Body of pancreas (tissue), 4 donors: ENCODE measurements around the gene ST6GALNAC6. TPM values are rescaled to one million over a fixed set of nuclear protein-coding genes. Genes with fewer than 3 reads are reported as not detected.

Experiments
- ATAC-seq: fragments of 150-250 bp; one replicate; pipeline ENCODE4 v1.9.1; 2016
- DNase-seq, 4 donors: peaks; one replicate each; pipeline ENCODE4 v3.0.0-alpha.2; 2019
- H3K27ac ChIP-seq, 4 donors: fragments of 200-600 bp; sonication (generic); 1 replicate in 3 of 4; 2 replicates in 1 of 4; pipeline versions ENCODE4 v1.5.1 to v1.6.1; 2016 to 2019; ENCODE audit warnings: mild to moderate bottlenecking in 1 of 4, mixed read lengths in 1 of 4, moderate library complexity in 1 of 4
- H3K27me3 ChIP-seq, 2 donors: fragments of 200-600 bp; sonication (generic); one replicate each; pipeline ENCODE4 v1.6.0; 2016; ENCODE audit warnings: mild to moderate bottlenecking in 1 of 2
- H3K36me3 ChIP-seq, 2 donors: fragments of 200-600 bp; sonication (generic); replicated peaks in 1 of 2; 2 replicates each; pipeline ENCODE4 v1.5.1; 2016; ENCODE audit warnings: low read depth in 2 of 2; ENCODE audit not compliant: insufficient read depth in 1 of 2
- H3K4me1 ChIP-seq: fragments of 200-600 bp; sonication (generic); one replicate; pipeline ENCODE4 v1.6.0; 2016
- H3K4me3 ChIP-seq, 2 donors: fragments of 200-600 bp; sonication (generic); 1 replicate in 1 of 2; 2 replicates in 1 of 2; pipeline ENCODE4 v1.5.1; 2016 to 2019
- H3K9me3 ChIP-seq, 3 donors: fragments of 200-600 bp; sonication (generic); 1 replicate in 2 of 3; 2 replicates in 1 of 3; pipeline ENCODE4 v1.5.1; 2016
- CTCF ChIP-seq, 7 experiments: fragments of 450-650 bp in 4 of 7; fragments of 200-600 bp in 3 of 7; sonication (generic) in 3 of 7; IDR thresholded peaks; one replicate each; pipeline ENCODE4 v1.5.1; 2016 to 2019; ENCODE audit warnings: antibody characterized with exemption in 7 of 7
- POLR2A ChIP-seq, 3 donors: fragments of 450-650 bp; IDR thresholded peaks; one replicate each; pipeline ENCODE4 v1.6.1; 2016; ENCODE audit warnings: antibody characterized with exemption in 3 of 3, mild to moderate bottlenecking in 2 of 3
- WGBS, 2 donors: methylation state at CpG; one replicate each; pipeline ENCODE4 v1.1.5; 2017; 5-methylcytosine and 5-hydroxymethylcytosine counted together
- intact Hi-C: fragments of 100-400 bp; cut with DNase I; formaldehyde crosslinking; loops from one replicate; pipeline ENCODE4 v1.15.1; 2023
- total RNA-seq, 2 donors: library from RNA; depleted of rRNA; stranded (reverse); fragments of >200 nt; gene quantifications; one replicate each; pipeline ENCODE4 v1.1.0, GENCODE V29; 2016

The ST6GALNAC6 gene
- total RNA-seq, 2 donors from 2014 or later: 46.1 to 66.7 TPM

- intact Hi-C loops: no loop called here
- ATAC-seq (no peak), DNase-seq (no peak)
- 58 to 85% methylated on average over 3 to 4 of the region's 4 CpGs for WGBS, 2 donors
- Histone ChIP-seq H3K36me3 (no peaks in the 10 kb centered on the region), H3K4me1 (peaks cover 22% of the 10 kb centered on the region), H3K27ac (peak overlapping the region in 1 of 4 donors; percentile 67), H3K27me3 (no peaks in the 10 kb centered on the region), H3K4me3 (no peak overlapping the region), H3K9me3 (no peaks in the 10 kb centered on the region)
- TF ChIP-seq POLR2A (IDR thresholded peaks at IDR 0.05): no peak
- no peak for TF ChIP-seq CTCF (IDR thresholded peaks at IDR 0.05)
Measured at GRCh38 chr9:127857278-127857677, 42.1 kb downstream of the ST6GALNAC6 start.

GRCh38 chr9:127856729-127857116 is 42.7 kb downstream of the ST6GALNAC6 start:
- no peaks in the 10 kb centered on the region for H3K9me3 ChIP-seq
- no peak overlapping the region for H3K4me3 ChIP-seq
- no peak overlapping the region for H3K27ac ChIP-seq
- no peak for TF ChIP-seq CTCF (IDR thresholded peaks at IDR 0.05)
- TF ChIP-seq POLR2A (IDR thresholded peaks at IDR 0.05): no peak
- H3K36me3 ChIP-seq: no peaks in the 10 kb centered on the region
- WGBS, 2 donors: 78 to 85% methylated on average over 3 to 8 of the region's 8 CpGs
- intact Hi-C loops: no loop called here
- no peaks in the 10 kb centered on the region for H3K27me3 ChIP-seq
- ATAC-seq (no peak), DNase-seq (no peak)
- peaks cover 21% of the 10 kb centered on the region for H3K4me1 ChIP-seq

- Histone ChIP-seq H3K4me3 (no peak overlapping the region), H3K4me1 (peaks cover 21% of the 10 kb centered on the region), H3K36me3 (no peaks in the 10 kb centered on the region), H3K27me3 (no peaks in the 10 kb centered on the region), H3K27ac (no peak overlapping the region), H3K9me3 (no peaks in the 10 kb centered on the region)
- DNase-seq (no peak), ATAC-seq (no peak)
- TF ChIP-seq POLR2A (IDR thresholded peaks at IDR 0.05) (no peak), CTCF (IDR thresholded peaks at IDR 0.05) (no peak)
- WGBS, 2 donors: 54 to 60% methylated on average over 6 to 8 of the region's 11 CpGs
- intact Hi-C loops: no loop called here
Measured at GRCh38 chr9:127856094-127856728, 43.2 kb downstream of the ST6GALNAC6 start.

GRCh38 chr9:127855522-127855921 is 43.9 kb downstream of the ST6GALNAC6 start:
- intact Hi-C loops: no loop called here
- Histone ChIP-seq H3K27me3 (no peaks in the 10 kb centered on the region), H3K27ac (no peak overlapping the region), H3K4me3 (no peak overlapping the region), H3K9me3 (no peaks in the 10 kb centered on the region), H3K4me1 (peaks cover 21% of the 10 kb centered on the region), H3K36me3 (no peaks in the 10 kb centered on the region)
- WGBS, 2 donors: 89 to 96% methylated on average over 5 of the region's 5 CpGs
- DNase-seq: no peak
- no peak for ATAC-seq
- TF ChIP-seq CTCF (IDR thresholded peaks at IDR 0.05) (no peak), POLR2A (IDR thresholded peaks at IDR 0.05) (no peak)

GRCh38 chr9:127854960-127855359 is 44.4 kb downstream of the ST6GALNAC6 start:
- no peaks in the 10 kb centered on the region for H3K27me3 ChIP-seq
- 61 to 75% methylated on average over 10 to 11 of the region's 11 CpGs for WGBS, 2 donors

More at GRCh38 chr9:127854960-127855359, 44.4 kb downstream of the ST6GALNAC6 start:
- no peak for DNase-seq
- H3K36me3 ChIP-seq: no peaks in the 10 kb centered on the region
- no peaks in the 10 kb centered on the region for H3K9me3 ChIP-seq
- H3K4me1 ChIP-seq: peaks cover 21% of the 10 kb centered on the region
- no peak for ATAC-seq
- TF ChIP-seq CTCF (IDR thresholded peaks at IDR 0.05) (no peak), POLR2A (IDR thresholded peaks at IDR 0.05) (no peak)
- intact Hi-C loops: no loop called here
- H3K4me3 ChIP-seq: no peak overlapping the region
- peak overlapping the region in 3 of 4 donors; percentile 30 to 79 (median 72) for H3K27ac ChIP-seq
